ENCODE results near the gene AFDN.

The AFDN gene

GRCh38 chr6:167782698-167783517 lies 43.8 kb upstream of the AFDN start:
- no peak overlapping the region for H3K4me3 ChIP-seq (ENCODE audit: low read depth, low read length)
- TF ChIP-seq, protein P1, sequence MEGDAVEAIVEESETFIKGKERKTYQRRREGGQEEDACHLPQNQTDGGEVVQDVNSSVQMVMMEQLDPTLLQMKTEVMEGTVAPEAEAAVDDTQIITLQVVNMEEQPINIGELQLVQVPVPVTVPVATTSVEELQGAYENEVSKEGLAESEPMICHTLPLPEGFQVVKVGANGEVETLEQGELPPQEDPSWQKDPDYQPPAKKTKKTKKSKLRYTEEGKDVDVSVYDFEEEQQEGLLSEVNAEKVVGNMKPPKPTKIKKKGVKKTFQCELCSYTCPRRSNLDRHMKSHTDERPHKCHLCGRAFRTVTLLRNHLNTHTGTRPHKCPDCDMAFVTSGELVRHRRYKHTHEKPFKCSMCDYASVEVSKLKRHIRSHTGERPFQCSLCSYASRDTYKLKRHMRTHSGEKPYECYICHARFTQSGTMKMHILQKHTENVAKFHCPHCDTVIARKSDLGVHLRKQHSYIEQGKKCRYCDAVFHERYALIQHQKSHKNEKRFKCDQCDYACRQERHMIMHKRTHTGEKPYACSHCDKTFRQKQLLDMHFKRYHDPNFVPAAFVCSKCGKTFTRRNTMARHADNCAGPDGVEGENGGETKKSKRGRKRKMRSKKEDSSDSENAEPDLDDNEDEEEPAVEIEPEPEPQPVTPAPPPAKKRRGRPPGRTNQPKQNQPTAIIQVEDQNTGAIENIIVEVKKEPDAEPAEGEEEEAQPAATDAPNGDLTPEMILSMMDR (IDR thresholded peaks at IDR 0.05; ENCODE audit: low read depth, low read length), result no peak

- H3K4me3 ChIP-seq (ENCODE audit: low read depth, low read length), result no peak overlapping the region
- TF ChIP-seq, protein P1 (IDR thresholded peaks at IDR 0.05; ENCODE audit: low read depth, low read length), result no peak
Measured at GRCh38 chr6:167786853-167787675, 39.6 kb upstream of the AFDN start.

GRCh38 chr6:167787896-167788562 lies 38.7 kb upstream of the AFDN start:
- H3K4me3 ChIP-seq (ENCODE audit: low read depth, low read length), result no peak overlapping the region
- TF ChIP-seq, protein P1 (IDR thresholded peaks at IDR 0.05; ENCODE audit: low read depth, low read length), result no peak

GRCh38 chr6:167788563-167788903 lies 38.2 kb upstream of the AFDN start:
- TF ChIP-seq, protein P1 (IDR thresholded peaks at IDR 0.05; ENCODE audit: low read depth, low read length), result no peak
- no peak overlapping the region for H3K4me3 ChIP-seq (ENCODE audit: low read depth, low read length)

DNA sequence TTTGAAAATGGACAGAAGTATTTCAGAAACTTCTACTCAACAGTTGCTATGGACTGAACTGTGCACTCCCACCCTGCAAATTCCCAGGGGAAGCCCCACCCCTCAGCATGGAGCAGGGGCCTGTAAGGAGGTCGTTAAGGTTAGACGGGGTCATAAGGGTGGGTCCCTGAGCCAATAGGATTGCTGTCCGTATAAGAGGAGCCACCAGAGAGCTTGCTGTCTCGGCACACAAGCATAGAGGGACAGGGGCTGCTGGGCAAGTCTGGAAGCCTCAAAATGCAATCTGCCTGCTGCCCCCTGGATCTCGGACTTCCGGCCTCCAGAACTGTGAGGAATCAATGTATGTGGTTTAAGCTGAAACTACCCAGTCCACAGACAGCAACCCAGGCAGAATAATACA lies 37.4 kb upstream of the AFDN start:
- TF ChIP-seq, protein P1 (IDR thresholded peaks at IDR 0.05; ENCODE audit: low read depth, low read length), result no peak
- no peak overlapping the region for H3K4me3 ChIP-seq (ENCODE audit: low read depth, low read length)

DNA sequence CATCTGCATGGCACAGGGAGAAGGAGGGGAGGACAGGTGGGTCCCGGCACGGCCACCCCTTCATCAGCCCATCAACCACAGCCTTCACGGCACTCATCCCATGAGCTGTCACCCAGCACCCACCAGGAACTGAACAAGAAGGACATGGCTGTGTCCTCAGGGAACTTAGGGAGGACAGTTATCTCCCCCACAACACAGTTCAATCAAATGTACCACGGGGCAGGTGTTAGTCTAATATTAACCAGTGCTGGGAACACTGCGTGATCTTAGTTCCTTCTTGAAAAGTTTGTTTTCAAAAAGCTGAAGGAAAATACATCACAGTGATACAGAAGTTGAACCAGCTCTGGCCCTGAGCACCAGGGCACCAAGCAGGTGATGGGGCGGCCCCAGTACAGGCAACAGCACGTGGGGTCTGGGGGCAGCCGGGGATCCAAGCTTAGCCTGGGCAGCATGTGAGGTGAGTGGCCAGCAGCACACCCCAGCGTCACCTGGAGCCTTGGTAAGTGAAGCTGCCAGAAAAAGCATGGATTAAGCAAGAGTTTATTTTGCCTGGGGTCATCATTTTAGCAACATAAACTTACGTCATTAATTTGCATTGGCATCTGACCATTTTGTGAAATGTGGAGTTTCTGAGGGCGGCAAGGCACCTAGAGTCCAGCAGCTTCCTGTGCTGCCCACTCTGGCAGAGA lies 35.5 kb upstream of the AFDN start:
- H3K4me3 ChIP-seq (ENCODE audit: low read depth, low read length), result no peak overlapping the region
- TF ChIP-seq, protein P1 (IDR thresholded peaks at IDR 0.05; ENCODE audit: low read depth, low read length), result no peak
